ENCODE measurements around the gene TMEM218.

The TMEM218 gene

GRCh38 chr11:125155100-125155444 lies 43.6 kb upstream of the TMEM218 start:
- DNase-seq: no peak
- Histone ChIP-seq H3K36me3 (replicated peaks) (no peaks in the 10 kb centered on the region), H3K27me3 (replicated peaks) (no peaks in the 10 kb centered on the region), H3K4me3 (ENCODE audit: low read depth, low read length) (no peak overlapping the region), H3K27ac (no peak overlapping the region)
- in situ Hi-C loops (cut with HindIII; ENCODE audit: low pct_ligation_motif_present, low sequenced_read_pairs): loop anchor here (25.0 kb wide), 1 partner anchor 182 kb away; no protein-coding TSS in a partner anchor
- TF ChIP-seq CTCF (IDR thresholded peaks at IDR 0.05; ENCODE audit: low read depth, low read length, missing control alignments): no peak

- in situ Hi-C loops (cut with HindIII; ENCODE audit: low pct_ligation_motif_present, low sequenced_read_pairs): loop anchor here (25.0 kb wide), 1 partner anchor 183 kb away; no protein-coding TSS in a partner anchor
- no peak for DNase-seq
- H3K27ac ChIP-seq: no peak overlapping the region
- H3K27me3 ChIP-seq (replicated peaks): no peaks in the 10 kb centered on the region
- H3K4me3 ChIP-seq (ENCODE audit: low read depth, low read length): no peak overlapping the region
- no peak for TF ChIP-seq CTCF (IDR thresholded peaks at IDR 0.05; ENCODE audit: low read depth, low read length, missing control alignments)
- H3K36me3 ChIP-seq (replicated peaks): no peaks in the 10 kb centered on the region
Measured at GRCh38 chr11:125154378-125155099, 43.1 kb upstream of the TMEM218 start.

- no peak overlapping the region for H3K27ac ChIP-seq
- TF ChIP-seq CTCF (IDR thresholded peaks at IDR 0.05; ENCODE audit: low read depth, low read length, missing control alignments): no peak
- H3K27me3 ChIP-seq (replicated peaks): no peaks in the 10 kb centered on the region
- in situ Hi-C loops (cut with HindIII; ENCODE audit: low pct_ligation_motif_present, low sequenced_read_pairs): loop anchor here (25.0 kb wide), 1 partner anchor 183 kb away; no protein-coding TSS in a partner anchor
- no peaks in the 10 kb centered on the region for H3K36me3 ChIP-seq (replicated peaks)
- H3K4me3 ChIP-seq (ENCODE audit: low read depth, low read length): no peak overlapping the region
- DNase-seq: no peak
Measured at GRCh38 chr11:125153837-125154236, 42.4 kb upstream of the TMEM218 start.

- in situ Hi-C loops (cut with HindIII; ENCODE audit: low pct_ligation_motif_present, low sequenced_read_pairs): loop anchor here (25.0 kb wide), 1 partner anchor 186 kb away; the partner anchor contains the start of gene CCDC15
Measured at GRCh38 chr11:125148743-125149142, 37.3 kb upstream of the TMEM218 start.

GRCh38 chr11:125148011-125148410 lies 36.6 kb upstream of the TMEM218 start:
- Histone ChIP-seq H3K4me3 (ENCODE audit: low read depth, low read length) (no peak overlapping the region), H3K27me3 (replicated peaks) (no peaks in the 10 kb centered on the region), H3K36me3 (replicated peaks) (no peaks in the 10 kb centered on the region), H3K27ac (no peak overlapping the region)
- no peak for DNase-seq
- in situ Hi-C loops (cut with HindIII; ENCODE audit: low pct_ligation_motif_present, low sequenced_read_pairs): loop anchor here (25.0 kb wide), 1 partner anchor 186 kb away; the partner anchor contains the start of gene CCDC15
- no peak for TF ChIP-seq CTCF (IDR thresholded peaks at IDR 0.05; ENCODE audit: low read depth, low read length, missing control alignments)

More at GRCh38 chr11:125148743-125149142, 37.3 kb upstream of the TMEM218 start:
- TF ChIP-seq CTCF (IDR thresholded peaks at IDR 0.05; ENCODE audit: low read depth, low read length, missing control alignments): no peak
- H3K27ac ChIP-seq: no peak overlapping the region
- H3K4me3 ChIP-seq (ENCODE audit: low read depth, low read length): no peak overlapping the region
- DNase-seq: no peak
- no peaks in the 10 kb centered on the region for H3K36me3 ChIP-seq (replicated peaks)
- H3K27me3 ChIP-seq (replicated peaks): no peaks in the 10 kb centered on the region
